ENCODE results near the gene MEGF11. TPM values are rescaled to one million over a fixed set of nuclear protein-coding genes. Genes with fewer than 3 reads are reported as not detected.
A peak's percentile ranks its signal among the peaks of the same experiment; 100 is the strongest.

The MEGF11 gene
- total RNA-seq, 6 experiments from 2014 or later = not detected

- Mint-ChIP-seq H3K9me3 (no peaks in the 10 kb centered on the region), H3K4me1 (ENCODE audit: low read depth) (peaks cover 8% of the 10 kb centered on the region), H3K27ac (no peak overlapping the region), H3K4me3 (no peak overlapping the region), H3K36me3 (ENCODE audit: low read depth) (no peaks in the 10 kb centered on the region), H3K27me3 (ENCODE audit: insufficient read depth) (peaks cover 49% of the 10 kb centered on the region)
- TF ChIP-seq, protein P1, sequence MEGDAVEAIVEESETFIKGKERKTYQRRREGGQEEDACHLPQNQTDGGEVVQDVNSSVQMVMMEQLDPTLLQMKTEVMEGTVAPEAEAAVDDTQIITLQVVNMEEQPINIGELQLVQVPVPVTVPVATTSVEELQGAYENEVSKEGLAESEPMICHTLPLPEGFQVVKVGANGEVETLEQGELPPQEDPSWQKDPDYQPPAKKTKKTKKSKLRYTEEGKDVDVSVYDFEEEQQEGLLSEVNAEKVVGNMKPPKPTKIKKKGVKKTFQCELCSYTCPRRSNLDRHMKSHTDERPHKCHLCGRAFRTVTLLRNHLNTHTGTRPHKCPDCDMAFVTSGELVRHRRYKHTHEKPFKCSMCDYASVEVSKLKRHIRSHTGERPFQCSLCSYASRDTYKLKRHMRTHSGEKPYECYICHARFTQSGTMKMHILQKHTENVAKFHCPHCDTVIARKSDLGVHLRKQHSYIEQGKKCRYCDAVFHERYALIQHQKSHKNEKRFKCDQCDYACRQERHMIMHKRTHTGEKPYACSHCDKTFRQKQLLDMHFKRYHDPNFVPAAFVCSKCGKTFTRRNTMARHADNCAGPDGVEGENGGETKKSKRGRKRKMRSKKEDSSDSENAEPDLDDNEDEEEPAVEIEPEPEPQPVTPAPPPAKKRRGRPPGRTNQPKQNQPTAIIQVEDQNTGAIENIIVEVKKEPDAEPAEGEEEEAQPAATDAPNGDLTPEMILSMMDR (IDR thresholded peaks at IDR 0.05) = no peak
- no peak for DNase-seq
Measured at GRCh38 chr15:66256692-66257091, 3.1 kb upstream of the MEGF11 start.

DNA sequence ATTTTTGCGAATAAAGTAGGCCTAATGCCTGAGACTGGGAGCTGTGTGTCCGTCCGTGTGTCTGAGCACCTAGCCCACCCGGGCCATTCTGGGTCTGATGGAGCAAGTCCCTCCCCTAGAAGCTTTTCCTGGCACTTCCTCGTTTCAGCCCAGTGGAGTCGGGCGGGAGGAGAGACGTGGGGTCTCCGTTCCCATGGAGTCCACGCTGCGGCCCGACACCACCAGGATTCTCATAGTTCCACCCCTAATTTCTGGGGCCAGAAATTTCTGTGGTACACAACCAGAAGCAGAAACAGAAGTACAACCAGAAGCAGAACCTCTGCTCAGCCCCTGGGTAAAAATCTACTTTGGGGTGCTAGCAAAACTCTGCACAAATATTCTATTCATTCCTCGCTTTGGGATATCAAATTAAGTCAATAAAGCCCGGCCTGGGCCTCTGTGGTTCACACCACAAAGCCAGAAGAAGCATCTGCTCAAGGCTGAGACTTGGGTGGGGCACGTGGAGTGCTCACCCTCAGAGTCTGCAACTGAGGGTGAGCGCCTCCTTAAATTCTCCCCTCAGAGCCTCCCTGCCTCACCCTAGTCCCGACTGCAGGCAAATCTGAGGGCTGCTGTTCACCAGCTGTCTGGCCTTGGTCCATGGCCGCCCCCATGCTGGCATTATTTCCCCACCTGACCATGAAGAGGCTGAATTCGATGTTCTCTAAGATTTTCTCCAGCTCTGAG is 1.6 kb upstream of the MEGF11 start:
- no peak overlapping the region for H3K27ac Mint-ChIP-seq
- H3K4me1 Mint-ChIP-seq (ENCODE audit: low read depth) = peaks cover 8% of the 10 kb centered on the region
- H3K36me3 Mint-ChIP-seq (ENCODE audit: low read depth) = no peaks in the 10 kb centered on the region
- no peak overlapping the region for H3K4me3 Mint-ChIP-seq
- peaks cover 54% of the 10 kb centered on the region for H3K27me3 Mint-ChIP-seq (ENCODE audit: insufficient read depth)
- TF ChIP-seq, protein P1 (IDR thresholded peaks at IDR 0.05) = no peak
- DNase-seq = no peak
- H3K9me3 Mint-ChIP-seq = no peaks in the 10 kb centered on the region

DNA sequence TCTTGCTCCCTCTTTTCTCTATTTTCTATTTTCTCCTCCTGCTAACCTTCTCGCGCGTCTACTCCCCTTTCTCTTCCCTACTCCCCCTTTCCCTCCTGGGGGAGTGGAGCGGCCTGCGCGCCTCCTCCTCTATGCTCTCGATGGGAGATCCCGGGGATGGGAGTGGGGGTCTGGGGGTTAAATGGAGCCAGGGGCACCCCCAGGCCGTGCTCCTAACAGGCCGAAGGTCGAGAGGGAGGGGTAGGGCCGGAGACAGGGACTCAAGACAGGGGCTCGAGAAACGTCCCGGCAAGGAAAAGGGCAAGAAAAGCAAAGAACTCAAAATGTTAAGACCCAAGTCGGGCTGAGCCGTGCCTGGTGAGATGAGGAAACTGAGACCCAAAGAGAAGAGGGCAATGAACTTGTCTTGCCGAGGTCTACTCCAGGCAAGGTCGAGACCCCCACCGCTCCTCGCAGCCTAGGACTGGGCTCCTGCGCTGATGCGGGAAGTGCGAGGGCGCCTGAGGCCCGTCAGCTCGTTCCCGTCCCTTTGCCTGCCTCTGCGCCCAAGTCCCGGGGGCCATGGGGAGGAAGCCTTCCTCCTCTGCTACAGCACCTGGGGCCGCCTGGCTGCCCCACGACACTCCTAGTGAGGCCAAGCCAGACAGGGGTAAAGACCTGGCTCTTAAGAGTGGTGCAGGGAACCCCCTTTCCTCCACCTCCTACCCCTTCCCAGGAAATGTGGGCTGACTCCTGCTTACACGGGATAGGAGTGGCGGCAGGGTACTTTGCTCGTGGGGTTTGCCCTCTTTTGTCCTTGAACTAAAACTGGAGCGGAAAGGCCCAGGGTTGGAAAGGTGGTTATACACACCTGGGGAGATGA is 770 bp upstream of the MEGF11 start:
- no peak overlapping the region for H3K27ac Mint-ChIP-seq
- peaks cover 8% of the 10 kb centered on the region for H3K4me1 Mint-ChIP-seq (ENCODE audit: low read depth)

GRCh38 chr15:66252685-66253417 is 699 bp downstream of the MEGF11 start:
- Mint-ChIP-seq H3K4me1 (ENCODE audit: low read depth) (peaks cover 8% of the 10 kb centered on the region), H3K4me3 (peak overlapping the region; percentile 71), H3K9me3 (no peaks in the 10 kb centered on the region), H3K36me3 (ENCODE audit: low read depth) (no peaks in the 10 kb centered on the region), H3K27me3 (ENCODE audit: insufficient read depth) (peaks cover 61% of the 10 kb centered on the region), H3K27ac (no peak overlapping the region)
- DNase-seq = no peak
- TF ChIP-seq, protein P1 (IDR thresholded peaks at IDR 0.05) = peak; percentile 35; the same call in 1 of the 2 replicates

More for the DNA sequence above, 770 bp upstream of the MEGF11 start:
- DNase-seq = no peak
- H3K27me3 Mint-ChIP-seq (ENCODE audit: insufficient read depth) = peaks cover 52% of the 10 kb centered on the region
- peak overlapping the region; percentile 84 for H3K4me3 Mint-ChIP-seq
- TF ChIP-seq, protein P1 (IDR thresholded peaks at IDR 0.05) = no peak
- no peaks in the 10 kb centered on the region for H3K9me3 Mint-ChIP-seq
- H3K36me3 Mint-ChIP-seq (ENCODE audit: low read depth) = no peaks in the 10 kb centered on the region

All from HFFc6 (cell line).